GM19372 (cell line): Measurements from ENCODE around the gene RALB.

ENCODE experiments used
- ATAC-seq: cut with Tn5 transposase; IDR thresholded peaks from one replicate; pipeline ENCODE4 v1.9.1; 2021; ENCODE audit warnings: mild to moderate bottlenecking, low read depth, moderate library complexity; ENCODE audit not compliant: unreplicated experiment

The RALB gene

DNA sequence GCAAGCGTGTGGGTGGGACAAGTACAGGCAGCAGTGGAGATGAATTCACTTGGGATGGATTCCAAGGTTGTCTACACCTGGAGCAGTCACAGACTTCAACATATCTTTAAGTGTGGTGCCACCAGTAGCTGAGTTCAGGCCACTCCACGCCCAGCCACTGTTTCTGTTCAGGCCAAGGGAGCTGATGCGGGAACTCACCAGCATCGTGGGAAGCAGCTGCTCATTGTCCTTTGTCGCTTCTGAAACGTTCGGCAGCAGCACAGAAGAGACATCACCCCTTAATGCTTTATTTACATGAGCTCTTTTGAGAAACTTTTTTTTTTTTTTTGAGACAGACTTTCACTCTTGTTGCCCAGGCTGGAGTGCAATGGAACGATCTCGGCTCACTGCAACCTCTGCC, 73.4 kb downstream of the RALB start:
- ATAC-seq, result no peak

DNA sequence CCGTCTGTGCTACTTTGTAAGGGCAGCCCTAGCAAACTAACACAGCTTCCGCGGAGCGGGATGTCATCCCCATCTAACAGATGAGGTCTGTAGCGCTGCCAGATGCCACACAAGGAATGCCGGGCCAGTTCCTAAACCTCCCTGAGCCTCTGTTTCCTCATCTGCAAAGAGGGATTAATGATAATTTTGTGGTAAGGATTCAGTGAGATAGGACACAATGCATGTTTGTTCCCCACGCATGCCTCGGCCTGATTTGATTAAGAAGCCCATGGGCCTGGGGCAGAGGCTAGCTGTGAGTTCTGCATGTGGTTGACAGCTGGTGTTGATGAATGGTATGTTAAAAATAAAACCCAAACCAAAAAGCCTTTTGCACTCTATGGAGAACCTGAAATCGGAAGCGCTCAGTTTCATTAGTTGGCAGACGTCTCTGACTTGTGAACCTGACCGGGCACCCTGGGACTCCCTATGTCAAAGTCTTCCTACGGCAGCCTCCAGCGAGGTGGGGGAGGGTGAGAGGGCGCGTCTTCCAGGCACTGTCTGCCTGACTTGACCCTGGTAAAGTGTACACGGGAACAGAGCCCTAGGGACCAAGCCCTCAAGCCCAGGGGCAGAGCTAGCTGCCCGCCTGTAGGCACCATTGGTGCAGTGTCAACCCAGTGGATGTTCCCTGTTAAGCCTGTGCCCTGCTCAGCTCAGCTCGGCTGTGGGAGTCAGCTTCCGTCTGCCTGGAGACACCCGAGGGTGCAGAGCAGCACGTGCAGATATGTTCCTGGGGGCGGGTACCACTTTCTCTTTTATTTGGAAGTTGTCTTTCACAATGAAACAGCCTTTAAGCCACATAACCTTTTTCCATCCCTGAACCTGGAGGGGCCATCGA, 78.5 kb downstream of the RALB start:
- no peak for ATAC-seq

DNA sequence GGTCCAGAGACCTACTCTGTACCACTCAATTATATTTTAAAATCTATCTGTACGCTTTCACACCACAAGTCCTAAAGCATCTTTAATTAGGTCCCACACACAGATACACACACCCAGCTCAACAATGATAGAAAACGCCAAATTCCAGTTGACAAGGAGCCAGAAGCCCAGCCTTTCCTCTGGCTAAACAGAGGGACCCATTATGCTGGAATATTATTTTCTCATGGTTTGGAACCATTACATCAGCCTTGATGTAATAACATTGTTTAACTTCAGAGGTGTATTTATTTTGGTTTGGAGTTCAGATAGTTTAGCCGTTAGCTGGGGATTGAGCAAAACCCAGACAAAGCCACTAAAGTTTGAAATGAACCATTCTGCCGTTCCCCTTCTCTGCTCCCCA, 79.3 kb downstream of the RALB start:
- ATAC-seq, result no peak

DNA sequence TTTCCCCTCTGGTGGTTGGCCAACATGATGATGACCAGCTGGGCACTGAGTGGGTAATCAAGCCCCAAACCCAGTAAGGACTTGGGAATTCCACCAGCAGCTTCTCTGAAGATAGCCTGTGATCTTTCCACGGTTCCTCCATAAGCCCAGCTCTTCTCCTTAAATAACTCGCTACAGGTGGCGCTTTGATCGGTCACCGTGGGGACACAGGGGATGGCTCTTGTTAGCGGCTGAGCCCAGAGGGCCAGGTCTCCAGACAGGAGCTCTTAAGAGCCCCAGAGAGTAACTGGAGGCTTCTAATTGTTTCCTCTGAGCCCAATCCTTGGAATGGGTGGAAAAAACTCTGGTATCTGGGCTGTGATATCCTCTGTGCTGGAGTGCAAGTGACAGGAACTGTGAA, 79.7 kb downstream of the RALB start:
- no peak for ATAC-seq

DNA sequence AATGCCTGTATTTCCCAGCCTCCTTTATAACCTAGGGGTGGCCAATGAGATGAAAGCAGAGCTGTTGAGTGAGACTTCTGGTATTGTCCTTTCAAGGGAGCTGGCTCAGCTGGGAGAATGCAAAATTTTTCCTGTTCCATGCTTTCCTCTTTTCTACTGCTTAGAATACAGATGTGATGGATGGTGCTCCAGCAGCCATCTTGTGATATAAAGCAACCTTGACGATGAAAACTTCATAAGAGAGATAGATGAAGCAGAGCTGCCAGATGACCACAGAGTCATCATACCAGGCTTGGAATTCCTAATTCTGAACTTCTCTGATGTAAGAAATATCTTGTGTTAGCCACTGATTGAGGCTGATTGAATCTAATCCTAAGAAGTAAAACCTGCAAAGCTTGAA, 81.4 kb downstream of the RALB start:
- ATAC-seq, result no peak

DNA sequence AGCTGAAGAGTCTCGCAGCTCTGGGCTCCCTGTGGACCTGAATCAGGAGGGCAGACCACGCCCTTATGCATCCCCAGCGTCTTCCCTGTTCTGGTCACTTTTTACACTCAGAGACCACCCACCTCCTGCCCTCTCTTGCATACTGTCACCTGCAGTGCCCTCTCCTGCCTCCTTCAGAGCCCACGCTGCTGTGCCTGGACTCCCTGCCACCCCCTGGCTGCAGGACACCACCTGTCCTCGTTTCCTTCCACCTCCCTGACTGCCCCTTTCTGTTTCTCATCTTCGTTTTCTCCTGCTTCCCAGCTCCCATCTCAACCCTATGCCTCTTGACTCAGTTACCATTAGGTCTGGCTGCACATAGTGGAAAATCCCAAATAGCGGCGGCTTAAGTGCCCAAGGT, 84.1 kb downstream of the RALB start:
- no peak for ATAC-seq

DNA sequence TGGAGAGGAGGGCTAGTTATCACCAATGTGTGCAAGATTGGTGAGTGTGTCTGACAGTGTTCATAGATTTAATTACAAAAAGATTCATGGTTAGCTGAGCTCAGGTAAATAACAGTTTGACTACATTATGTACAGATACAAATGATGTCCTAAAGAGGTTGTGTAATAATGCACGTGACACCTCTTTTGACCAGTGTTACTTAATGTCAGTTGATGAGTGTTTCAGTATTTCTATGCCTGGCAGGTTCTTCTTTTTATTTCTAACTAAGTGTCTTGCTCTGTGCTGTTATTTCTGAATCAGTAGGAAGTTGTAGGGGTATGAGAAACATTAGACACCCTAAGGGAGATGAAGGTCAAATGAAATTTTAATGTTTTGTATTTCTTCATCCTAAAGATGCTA, 85.4 kb downstream of the RALB start:
- no peak for ATAC-seq

DNA sequence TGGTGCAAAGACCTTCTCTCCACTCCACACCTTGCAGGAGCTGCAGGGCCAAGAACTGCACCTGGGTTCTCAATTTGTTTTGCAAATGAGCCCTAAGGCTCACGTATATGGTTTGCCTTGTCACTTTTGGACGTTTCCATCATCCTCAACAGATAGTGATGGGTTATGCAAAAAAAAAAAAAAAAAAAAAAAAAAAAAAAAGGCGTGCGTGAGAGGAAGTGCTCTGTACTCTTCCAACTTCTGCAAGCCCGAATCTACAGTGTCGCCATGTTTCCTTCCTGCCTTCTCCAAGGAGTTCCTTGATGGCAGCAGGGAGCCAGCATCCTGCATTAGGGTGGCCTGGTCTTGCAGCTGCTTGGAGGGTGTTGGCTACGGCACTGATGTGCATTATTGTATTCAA, 89.3 kb downstream of the RALB start:
- ATAC-seq, result no peak

DNA sequence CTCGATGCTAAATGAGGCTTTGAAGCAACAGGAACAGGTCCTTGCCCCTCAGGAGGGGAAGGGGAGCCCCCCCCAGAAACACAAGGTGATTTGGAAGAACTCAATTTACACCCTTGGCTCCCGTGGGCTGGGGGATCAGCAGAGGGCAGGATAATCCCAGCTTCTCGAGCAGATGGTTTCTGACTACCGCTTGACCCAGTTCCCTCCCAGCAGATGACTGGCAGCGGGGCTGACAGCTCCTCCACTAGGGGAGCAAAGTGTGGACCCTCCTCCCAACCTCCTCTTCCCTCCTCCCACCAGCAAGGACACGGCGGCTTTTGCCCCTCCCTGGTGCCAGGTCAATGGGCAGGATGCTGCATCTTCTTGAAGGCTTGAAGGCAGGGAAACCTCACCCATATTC, 89.8 kb downstream of the RALB start:
- no peak for ATAC-seq

DNA sequence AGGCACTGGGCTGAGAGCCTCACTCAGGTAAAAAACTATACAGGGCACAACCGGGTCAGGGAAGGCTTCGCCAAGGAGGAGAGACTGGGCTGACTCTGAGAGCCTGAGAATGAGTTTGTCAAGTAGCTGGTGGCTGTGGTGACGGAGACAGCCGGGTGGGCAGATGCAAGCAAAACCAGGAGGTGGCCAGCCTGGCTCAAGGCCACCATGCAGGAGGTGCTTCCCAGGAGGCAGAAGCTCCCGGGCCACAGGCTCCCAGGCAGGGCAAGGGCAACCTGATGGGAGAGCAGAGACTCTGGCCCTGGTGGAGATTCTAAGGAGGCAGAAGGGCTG, 90.4 kb downstream of the RALB start:
- ATAC-seq, result no peak

DNA sequence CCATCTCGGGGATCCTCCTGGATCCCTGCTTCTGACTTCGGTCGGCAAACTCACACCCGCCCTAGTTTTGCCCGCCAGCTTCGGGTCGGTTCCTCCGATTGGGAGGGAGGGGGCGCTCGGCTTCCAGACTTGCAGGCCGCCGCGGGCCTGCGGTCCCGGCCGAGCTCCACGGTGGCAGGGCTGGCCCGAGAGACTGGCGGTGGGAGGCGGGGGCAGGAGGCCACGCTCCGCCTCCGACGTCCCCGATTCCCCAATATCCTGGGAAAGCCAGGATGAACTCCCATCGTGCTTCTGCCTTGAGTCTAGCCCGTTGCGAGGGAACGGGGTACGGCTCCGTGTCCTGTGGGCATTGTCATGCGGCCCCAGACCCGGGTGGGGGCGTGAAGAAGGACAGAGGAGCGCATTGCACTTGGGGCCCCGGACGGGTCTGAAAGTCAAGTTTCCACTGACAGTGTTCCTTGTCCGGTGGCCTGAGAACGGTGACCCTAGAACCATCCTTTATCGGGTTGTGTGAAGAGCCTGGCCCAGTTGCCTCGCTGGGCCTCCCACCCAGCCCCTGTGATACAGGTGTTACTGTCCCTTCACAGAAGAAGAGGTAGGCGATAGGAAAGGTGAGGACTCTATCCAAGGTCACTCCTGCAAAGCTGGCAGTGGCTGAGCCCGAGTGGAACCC, 90.9 kb downstream of the RALB start:
- no peak for ATAC-seq
